Renal pelvis (tissue), 4 donors: Measurements from ENCODE around the gene EI24. TPM values are rescaled to one million over a fixed set of nuclear protein-coding genes. Genes with fewer than 3 reads are reported as not detected.
"Not testable (repeated sequence)": the region's sequence is repeated elsewhere in the genome, so short reads cannot be mapped to it uniquely, and the experiment has no call there.

Experiments used
- DNase-seq: peaks from one replicate; pipeline ENCODE4 v3.0.0-alpha.2; 2013
- polyA plus RNA-seq, 3 donors: library from polyadenylated mRNA; unstranded; fragments of 120-200 nt; gene quantifications; one replicate each; pipeline ENCODE4 v1.2.1, GENCODE V29; 2013; ENCODE audit not compliant: insufficient read length in 3 of 3

Gene EI24
- polyA plus RNA-seq, 3 donors = 103 to 131 (median 128) TPM

DNA sequence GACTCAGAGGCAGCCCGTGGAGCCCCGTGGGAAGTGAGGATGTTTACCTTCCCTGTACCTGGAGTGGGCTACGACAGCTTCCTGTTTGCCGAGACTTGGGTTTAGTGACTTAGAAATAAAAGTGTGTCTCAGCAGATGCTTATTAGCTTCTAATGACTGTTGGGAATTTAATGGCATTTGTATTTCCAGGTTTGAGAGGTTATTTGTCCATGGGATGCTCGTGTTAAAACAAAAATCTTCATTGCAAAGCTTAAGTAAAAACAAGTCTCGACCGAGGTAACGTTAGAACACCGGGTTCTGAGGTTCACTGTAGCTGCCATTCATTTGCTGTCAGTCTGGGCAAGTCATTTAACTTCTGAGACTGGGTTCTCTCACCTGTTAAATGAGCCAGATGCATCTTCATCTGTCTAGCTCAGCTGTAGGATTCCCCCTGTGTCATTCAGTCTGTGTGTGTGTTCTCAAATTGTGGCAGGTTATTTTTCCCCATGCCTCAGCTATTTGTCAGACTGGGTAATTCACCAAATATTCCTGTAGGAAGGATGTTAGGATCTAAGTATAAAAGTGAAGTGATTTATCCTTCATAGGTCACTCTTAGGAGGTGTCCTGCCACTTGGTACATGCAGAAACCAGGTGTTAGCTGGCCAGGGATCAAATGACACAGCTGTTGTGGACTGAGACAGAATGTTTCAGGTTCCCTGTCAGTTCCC, 791 bp downstream of the EI24 start:
- DNase-seq = peak; percentile 23

DNA sequence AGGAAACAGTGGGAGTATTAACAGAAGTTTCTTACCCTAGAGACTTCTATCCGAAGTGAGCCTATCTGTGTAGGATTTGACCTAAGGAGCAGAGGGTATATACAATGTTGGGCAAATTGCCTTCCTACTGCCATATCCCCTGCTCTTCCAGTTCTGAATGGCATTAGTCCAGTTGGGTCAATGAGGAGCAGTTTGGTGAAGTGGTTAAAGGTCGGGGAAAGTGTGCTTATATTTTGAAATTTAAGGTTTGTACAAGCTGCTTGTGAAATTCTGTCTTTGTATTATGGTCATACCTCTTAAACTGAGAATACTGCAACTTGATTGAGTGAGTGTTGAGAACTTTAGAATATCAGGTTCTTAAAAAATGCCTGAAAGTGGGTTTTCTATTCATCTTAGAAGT, 1.7 kb downstream of the EI24 start:
- no peak for DNase-seq

GRCh38 chr11:125572916-125573315, 3.6 kb downstream of the EI24 start:
- DNase-seq = no peak

DNA sequence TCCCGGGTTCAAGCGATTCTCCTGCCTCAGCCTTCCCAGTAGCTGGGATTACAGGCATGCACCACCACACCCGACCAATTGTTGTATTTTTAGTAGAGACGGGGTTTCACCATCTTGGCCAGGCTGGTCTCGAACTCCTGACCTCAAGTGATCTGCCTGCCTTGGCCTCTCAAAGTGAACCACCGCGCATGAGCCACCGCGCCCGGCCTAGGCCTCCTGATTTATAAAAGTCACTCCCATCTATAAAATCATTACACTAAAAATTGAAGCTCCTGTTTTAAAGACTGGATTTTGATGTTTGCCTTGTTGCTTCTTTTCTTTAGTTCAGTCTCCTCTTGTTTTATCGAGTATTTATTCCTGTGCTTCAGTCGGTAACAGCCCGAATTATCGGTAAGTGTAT, 7.9 kb downstream of the EI24 start:
- not testable (repeated sequence) for DNase-seq

GRCh38 chr11:125578783-125579182, 9.5 kb downstream of the EI24 start:
- no peak for DNase-seq

DNA sequence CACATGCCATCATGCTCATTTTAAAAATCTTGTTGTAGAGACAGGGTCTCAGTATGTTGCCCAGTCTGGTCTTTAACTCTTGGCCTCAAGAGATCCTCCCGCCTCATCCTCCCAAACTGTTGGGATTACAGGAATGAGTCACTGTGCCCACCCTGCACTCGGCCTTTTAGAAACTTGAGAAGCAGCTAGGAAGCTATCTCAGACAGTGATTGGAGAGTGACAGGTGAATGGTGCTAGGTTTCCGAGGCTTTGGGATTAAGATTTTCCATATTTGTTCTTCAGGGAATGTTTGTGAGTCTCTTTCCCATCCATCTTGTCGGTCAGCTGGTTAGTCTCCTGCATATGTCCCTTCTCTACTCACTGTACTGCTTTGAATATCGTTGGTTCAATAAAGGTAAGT, 10.5 kb downstream of the EI24 start:
- no peak for DNase-seq

GRCh38 chr11:125583496-125583895, 14.2 kb downstream of the EI24 start:
- DNase-seq = no peak

DNA sequence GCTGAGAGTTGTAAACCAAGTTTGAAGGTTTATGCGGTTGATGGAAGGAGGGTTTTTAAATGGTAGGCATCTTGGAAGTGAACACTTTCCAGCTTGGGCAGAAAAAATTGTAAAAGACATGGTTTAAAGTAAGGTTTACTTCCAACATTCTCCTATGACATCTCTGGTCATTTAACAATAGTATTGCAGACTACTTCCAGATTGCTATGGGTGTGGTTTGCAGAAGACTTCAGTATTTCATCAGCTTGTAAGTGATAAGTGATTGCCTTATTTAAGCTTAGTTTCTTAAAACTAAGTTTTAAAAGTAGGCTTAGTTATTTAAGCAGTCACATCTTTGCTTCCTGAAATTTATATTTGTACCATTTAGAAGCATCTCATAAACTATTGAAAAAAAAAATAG, 16.2 kb downstream of the EI24 start:
- DNase-seq = no peak

DNA sequence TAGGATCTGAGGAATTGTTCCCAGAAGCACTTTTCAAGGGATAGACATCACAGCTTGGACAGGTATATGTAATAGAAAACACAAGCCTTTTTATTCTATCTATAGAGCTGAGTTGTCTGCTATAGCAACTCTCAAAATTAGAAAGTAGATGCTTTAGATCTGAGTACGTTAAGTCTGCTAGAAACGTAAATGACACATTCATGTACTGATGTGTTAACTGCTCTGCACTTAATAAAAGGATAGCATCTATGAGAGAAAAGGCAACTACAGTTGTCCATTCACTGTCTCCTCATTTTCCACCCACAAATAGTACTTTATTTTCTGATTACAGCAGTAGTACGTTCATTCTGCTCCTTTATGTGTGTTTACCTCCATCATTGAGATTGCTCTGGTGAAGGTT, 17.3 kb downstream of the EI24 start:
- DNase-seq = no peak

GRCh38 chr11:125587480-125587879, 18.2 kb downstream of the EI24 start:
- DNase-seq = no peak

DNA sequence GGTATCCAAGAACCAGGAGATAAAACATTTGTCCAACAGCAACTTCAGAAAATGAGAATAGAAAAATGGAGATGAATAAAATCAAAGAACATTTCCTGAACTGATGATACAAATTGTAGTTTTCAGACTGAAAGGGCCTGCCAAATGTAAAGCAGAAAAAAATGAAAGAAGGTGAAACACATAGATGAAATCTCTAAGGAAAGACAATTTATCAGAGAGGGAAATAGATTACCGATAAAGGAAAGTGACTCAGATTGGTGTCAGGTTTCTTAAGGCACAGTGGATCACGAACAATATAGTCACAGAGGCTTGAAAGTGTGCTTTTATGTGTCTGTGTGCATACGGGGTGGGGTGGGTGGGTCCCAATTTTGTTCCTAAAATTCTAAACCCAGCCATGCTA, 19.2 kb downstream of the EI24 start:
- DNase-seq = no peak

GRCh38 chr11:125591649-125592304, 22.5 kb downstream of the EI24 start:
- peak; percentile 22 for DNase-seq

- DNase-seq = peak; percentile 100
Observed at GRCh38 chr11:125592305-125593113, 23.2 kb downstream of the EI24 start, which contains the start of gene STT3A. STT3A (plus strand) TSS chr11:125592852; CDS start chr11:125595916, 3,064 bp downstream.

GRCh38 chr11:125593114-125593820, 24.0 kb downstream of the EI24 start:
- peak; percentile 9 for DNase-seq

GRCh38 chr11:125594958-125595357, 25.7 kb downstream of the EI24 start:
- no peak for DNase-seq

- DNase-seq = no peak
Observed at GRCh38 chr11:125600663-125601062, 31.4 kb downstream of the EI24 start.

GRCh38 chr11:125603207-125603606, 33.9 kb downstream of the EI24 start:
- no peak for DNase-seq

DNA sequence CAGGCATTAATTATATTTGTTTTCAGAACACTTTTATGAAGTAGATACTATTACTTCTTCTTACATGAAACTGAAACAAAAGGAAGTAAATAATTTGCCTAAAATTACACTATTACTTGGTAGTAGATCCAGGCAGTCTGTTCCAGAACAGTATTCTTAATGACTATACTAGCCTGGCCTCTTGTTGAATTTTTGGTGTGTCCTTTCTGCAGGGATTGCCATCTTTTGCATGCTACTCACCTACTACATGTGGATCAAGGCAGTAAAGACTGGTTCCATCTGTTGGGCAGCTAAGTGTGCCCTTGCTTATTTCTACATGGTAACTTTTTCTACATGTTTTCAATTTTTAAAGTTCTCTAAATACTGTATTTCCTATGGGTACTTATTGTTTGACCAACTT, 36.1 kb downstream of the EI24 start:
- DNase-seq = no peak

DNA sequence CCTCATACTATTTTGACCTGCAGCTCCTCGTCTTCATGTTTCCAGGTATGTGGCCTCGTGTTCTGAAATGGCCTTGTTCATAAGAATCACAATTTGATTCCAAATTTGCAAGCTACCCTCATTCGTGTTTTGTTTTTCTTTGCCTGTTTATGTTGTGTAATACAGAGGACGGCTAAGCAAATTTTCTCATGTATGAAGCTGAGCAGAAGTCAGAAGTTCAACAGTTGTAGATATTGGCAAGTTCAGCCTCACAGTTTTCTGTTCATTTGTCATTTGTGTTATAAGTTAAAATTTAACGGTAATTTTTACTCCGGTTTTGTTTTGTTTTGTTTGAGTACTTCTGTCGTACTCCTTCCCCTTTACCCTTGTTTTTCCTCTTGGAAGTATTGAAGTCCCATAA, 40.3 kb downstream of the EI24 start:
- DNase-seq = no peak

- no peak for DNase-seq
Observed at GRCh38 chr11:125618383-125618782, 49.1 kb downstream of the EI24 start.

- no peak for DNase-seq
Observed at GRCh38 chr11:125621995-125622394, 52.7 kb downstream of the EI24 start.

- no peak for DNase-seq
Observed at GRCh38 chr11:125623064-125623463, 53.8 kb downstream of the EI24 start.
